OCI-LY7 (cell line): Measurements from ENCODE around the gene LORICRIN. TPM values are rescaled to one million over a fixed set of nuclear protein-coding genes. Genes with fewer than 3 reads are reported as not detected.

ENCODE experiments used
- BruUV-seq: library from RNA; stranded (reverse); fragments of 400-500 nt; replicated peaks from 2 replicates; lab custom pipeline; 2021; lab: Mats Ljungman, UMichigan
- CTCF ChIA-PET: fragments of 300-600 bp; sonication (Branson Sonifier 250); formaldehyde crosslinking; loops from one replicate; lab custom pipeline; 2022; ENCODE audit warnings: antibody characterized with exemption; ENCODE audit not compliant: unreplicated experiment; lab: Charles Lee
- POLR2A ChIA-PET: fragments of 300-600 bp; sonication (Branson Sonifier 250); formaldehyde crosslinking; loops from one replicate; lab custom pipeline; 2022; ENCODE audit warnings: antibody characterized with exemption; lab: Charles Lee
- DNase-seq: peaks from one replicate; pipeline ENCODE4 v3.0.0-alpha.2; 2015; ENCODE audit warnings: low spot score
- H2AFZ ChIP-seq: fragments of 200-600 bp; sonication (generic), shearing (Covaris generic); 2 replicates; pipeline ENCODE4 v1.6.1; 2014; ENCODE audit warnings: mild to moderate bottlenecking, antibody characterized with exemption, low read length, moderate library complexity
- H3K27ac ChIP-seq: fragments of 200-600 bp; sonication (generic); 2 replicates; pipeline ENCODE4 v1.5.1; 2014; ENCODE audit warnings: mixed run types, low read depth, mild to moderate bottlenecking, moderate library complexity, low read length, inconsistent platforms; ENCODE audit not compliant: poor library complexity, severe bottlenecking
- H3K36me3 ChIP-seq: fragments of 200-600 bp; sonication (generic); 2 replicates; pipeline ENCODE4 v1.6.1; 2014; ENCODE audit warnings: mild to moderate bottlenecking, antibody characterized with exemption, low read length, moderate library complexity, mixed read lengths; ENCODE audit not compliant: insufficient read depth
- H3K4me1 ChIP-seq: fragments of 200-600 bp; sonication (generic); 2 replicates; pipeline ENCODE4 v1.5.1; 2014; ENCODE audit warnings: mild to moderate bottlenecking, low read length; ENCODE audit not compliant: insufficient read depth, poor library complexity, severe bottlenecking
- H3K4me2 ChIP-seq: fragments of 200-600 bp; sonication (generic); 2 replicates; pipeline ENCODE4 v1.6.1; 2014; ENCODE audit warnings: mild to moderate bottlenecking, low read length
- H3K4me3 ChIP-seq: fragments of 200-600 bp; sonication (generic); 2 replicates; pipeline ENCODE4 v1.5.1; 2014; ENCODE audit warnings: mild to moderate bottlenecking, low read depth, low read length; ENCODE audit not compliant: poor library complexity, severe bottlenecking
- H3K79me2 ChIP-seq: fragments of 200-600 bp; sonication (generic); 2 replicates; pipeline ENCODE4 v1.6.1; 2016; ENCODE audit warnings: low read depth, mild to moderate bottlenecking, low read length, moderate library complexity, mixed read lengths; ENCODE audit not compliant: insufficient read depth
- H3K9me2 ChIP-seq: fragments of 200-600 bp; sonication (generic); 2 replicates; pipeline ENCODE4 v1.6.1; 2016; ENCODE audit warnings: mild to moderate bottlenecking, low read length, mixed read lengths; ENCODE audit not compliant: insufficient read depth
- H3K9me3 ChIP-seq: fragments of 200-600 bp; sonication (generic); 2 replicates; pipeline ENCODE4 v1.6.1; 2014; ENCODE audit warnings: mild to moderate bottlenecking, mixed run types, low read length, mixed read lengths
- H4K20me1 ChIP-seq: fragments of 200-600 bp; sonication (generic); 2 replicates; pipeline ENCODE4 v1.6.1; 2014; ENCODE audit warnings: mild to moderate bottlenecking, antibody characterized with exemption, low read length, moderate library complexity, mixed read lengths; ENCODE audit not compliant: insufficient read depth
- CTCF ChIP-seq: fragments of 200-600 bp; sonication (generic); conservative IDR thresholded peaks from 2 replicates; pipeline ENCODE4 v1.5.1; 2014; ENCODE audit warnings: mild to moderate bottlenecking, antibody characterized with exemption, low read length, moderate library complexity, mixed read lengths
- EZH2phosphoT487 ChIP-seq: fragments of 200-600 bp; sonication (generic); IDR thresholded peaks from 2 replicates; pipeline ENCODE4 v1.6.1; 2018; ENCODE audit warnings: low read depth, borderline replicate concordance, mild to moderate bottlenecking, mixed run types, antibody characterized with exemption, low read length, moderate library complexity, mixed read lengths
- intact Hi-C: fragments of 100-400 bp; cut with micrococcal nuclease; formaldehyde crosslinking; loops from one replicate; pipeline ENCODE4 v1.10.0; 2022; ENCODE audit not compliant: unreplicated experiment
- total RNA-seq, 2 experiments: library from RNA; depleted of rRNA in 1 of 2; stranded (reverse); fragments of >200 nt in 1 of 2; shearing (Covaris generic) in 1 of 2; gene quantifications; 2 replicates each; pipeline ENCODE4 v1.2.3, GENCODE V29; 2014 to 2022

The LORICRIN gene
- total RNA-seq, 2 experiments from 2014 or later: not detected

DNA sequence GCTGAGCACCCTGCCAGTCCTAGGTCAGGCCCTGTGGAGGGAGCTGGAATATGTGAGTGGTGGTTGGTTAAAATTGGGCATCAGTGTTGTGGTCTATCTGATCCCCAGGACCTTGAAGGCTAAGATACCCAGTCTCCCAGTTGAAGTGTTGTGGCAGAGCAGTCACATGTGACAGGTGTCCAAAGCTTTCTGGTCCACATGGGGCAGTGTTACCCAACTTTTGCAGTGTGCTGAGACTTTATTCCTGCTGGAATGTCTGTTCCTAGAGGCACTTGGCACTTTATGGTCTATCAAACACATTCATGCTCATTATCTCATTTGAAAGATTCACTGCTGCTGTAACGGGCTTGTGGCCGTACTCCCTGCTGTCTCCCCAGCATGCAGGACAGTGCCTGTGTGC, 21.0 kb upstream of the LORICRIN start:
- Histone ChIP-seq H4K20me1 (no peaks in the 10 kb centered on the region), H3K79me2 (no peaks in the 10 kb centered on the region), H3K4me1 (no peaks in the 10 kb centered on the region), H3K27ac (no peak overlapping the region), H3K4me3 (no peak overlapping the region), H3K9me3 (no peaks in the 10 kb centered on the region), H3K9me2 (no peaks in the 10 kb centered on the region), H3K36me3 (no peaks in the 10 kb centered on the region), H3K4me2 (no peak overlapping the region), H2AFZ (no peak overlapping the region)
- no TSS peak for BruUV-seq
- intact Hi-C loops: no loop called here
- POLR2A ChIA-PET: no interaction called here
- DNase-seq: no peak
- TF ChIP-seq CTCF (no peak), EZH2phosphoT487 (no peak)
- CTCF ChIA-PET: no interaction called here

DNA sequence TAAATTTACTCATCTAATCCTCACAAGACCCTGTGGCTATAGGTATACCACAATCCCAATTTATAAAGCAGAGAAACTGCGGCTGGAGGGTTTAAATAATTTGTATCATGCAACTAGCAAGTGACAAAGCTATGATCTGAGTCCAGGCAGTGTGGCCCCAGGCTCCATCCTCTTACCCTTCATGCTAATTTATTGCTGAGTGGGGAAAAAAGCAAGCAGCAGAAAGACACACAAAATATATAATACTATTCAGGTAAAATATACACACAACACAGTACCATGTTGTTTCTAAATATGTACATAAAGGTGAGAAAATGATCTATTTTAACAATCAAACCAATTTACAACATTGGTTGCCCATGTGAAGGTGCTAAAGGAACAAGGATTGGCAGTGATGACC, 17.3 kb upstream of the LORICRIN start:
- ChIA-PET CTCF (no interaction called here), POLR2A (no interaction called here)
- BruUV-seq: no TSS peak
- Histone ChIP-seq H4K20me1 (no peaks in the 10 kb centered on the region), H3K27ac (no peak overlapping the region), H3K9me3 (no peaks in the 10 kb centered on the region), H3K4me2 (no peak overlapping the region), H3K4me1 (no peaks in the 10 kb centered on the region), H2AFZ (no peak overlapping the region), H3K4me3 (no peak overlapping the region), H3K9me2 (no peaks in the 10 kb centered on the region), H3K36me3 (no peaks in the 10 kb centered on the region), H3K79me2 (no peaks in the 10 kb centered on the region)
- intact Hi-C loops: no loop called here
- TF ChIP-seq CTCF (no peak), EZH2phosphoT487 (no peak)
- DNase-seq: no peak

DNA sequence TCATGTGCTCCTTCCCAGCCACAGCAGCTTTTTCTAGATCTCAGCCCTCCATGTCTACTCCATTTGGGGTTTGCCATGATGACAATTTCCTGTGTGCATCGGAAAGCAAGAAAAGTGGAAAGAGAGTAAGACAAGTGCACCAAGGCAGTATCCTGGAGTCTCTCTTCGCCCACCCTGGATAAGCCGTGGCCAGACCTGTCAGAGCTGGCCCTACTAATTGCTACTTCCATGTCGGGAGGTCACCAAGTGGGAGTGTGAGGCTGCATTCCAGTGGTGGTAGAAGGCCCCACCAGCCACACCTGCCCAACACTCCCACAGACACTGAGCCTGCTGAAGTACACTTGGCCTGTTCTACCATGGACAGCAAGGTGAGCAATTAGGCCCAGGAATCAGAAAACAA, 14.0 kb upstream of the LORICRIN start:
- ChIA-PET CTCF (no interaction called here), POLR2A (interaction anchor here (1.0 kb wide), 1 partner anchor 15 kb away, joined by 4 read pairs; no protein-coding TSS in a partner anchor)
- DNase-seq: no peak
- no peaks in the 10 kb centered on the region for H3K9me2 ChIP-seq
- H3K79me2 ChIP-seq: no peaks in the 10 kb centered on the region
- H2AFZ ChIP-seq: no peak overlapping the region
- no peak for TF ChIP-seq EZH2phosphoT487
- no peak for TF ChIP-seq CTCF
- no peak overlapping the region for H3K4me3 ChIP-seq
- no peaks in the 10 kb centered on the region for H3K9me3 ChIP-seq
- no TSS peak for BruUV-seq
- no peaks in the 10 kb centered on the region for H3K4me1 ChIP-seq
- H4K20me1 ChIP-seq: no peaks in the 10 kb centered on the region
- no peak overlapping the region for H3K4me2 ChIP-seq
- intact Hi-C loops: no loop called here
- H3K36me3 ChIP-seq: no peaks in the 10 kb centered on the region
- H3K27ac ChIP-seq: no peak overlapping the region
